ENCODE data around the gene IMPDH1.

The IMPDH1 gene

DNA sequence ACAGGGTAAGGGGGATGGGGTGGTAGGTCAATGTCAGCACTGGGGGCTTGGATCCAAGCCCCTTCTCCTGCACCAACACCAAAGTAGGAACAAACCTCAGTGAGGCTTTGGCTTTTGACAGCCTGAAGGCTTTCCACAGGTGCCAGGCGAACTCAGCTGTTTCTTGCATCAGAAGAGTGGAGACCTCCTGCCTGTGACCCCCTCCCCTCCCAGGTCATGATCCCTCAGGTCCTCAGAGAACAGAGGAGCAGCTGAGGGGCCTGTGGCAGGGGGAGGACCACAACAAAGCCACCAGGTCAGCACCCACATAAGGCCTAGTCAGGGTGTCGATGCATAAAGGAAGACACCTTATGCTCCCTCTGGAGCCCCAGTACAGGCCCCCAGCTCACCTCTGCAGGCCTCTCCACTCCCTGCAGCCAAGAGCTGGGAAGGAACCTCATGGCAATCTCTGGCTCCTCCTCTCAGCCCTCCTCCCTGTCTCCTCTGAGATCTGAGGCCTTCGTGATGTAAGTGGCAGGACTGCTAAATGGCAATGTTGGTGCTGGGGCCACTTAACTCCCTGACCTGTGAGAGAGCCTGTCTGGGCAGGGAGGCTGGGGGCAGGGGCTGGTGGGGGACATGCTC lies 29.2 kb downstream of the IMPDH1 start:
- TF ChIP-seq FOXM1 (IDR thresholded peaks at IDR 0.05; ENCODE audit: borderline replicate concordance, low read depth) (no peak), TAF1 (IDR thresholded peaks at IDR 0.05; ENCODE audit: low read depth) (no peak), CEBPB (IDR thresholded peaks at IDR 0.05) (no peak), TEAD4 (IDR thresholded peaks at IDR 0.05) (no peak)
- TF ChIP-seq, protein P1, sequence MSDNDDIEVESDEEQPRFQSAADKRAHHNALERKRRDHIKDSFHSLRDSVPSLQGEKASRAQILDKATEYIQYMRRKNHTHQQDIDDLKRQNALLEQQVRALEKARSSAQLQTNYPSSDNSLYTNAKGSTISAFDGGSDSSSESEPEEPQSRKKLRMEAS (IDR thresholded peaks at IDR 0.05) = no peak

DNA sequence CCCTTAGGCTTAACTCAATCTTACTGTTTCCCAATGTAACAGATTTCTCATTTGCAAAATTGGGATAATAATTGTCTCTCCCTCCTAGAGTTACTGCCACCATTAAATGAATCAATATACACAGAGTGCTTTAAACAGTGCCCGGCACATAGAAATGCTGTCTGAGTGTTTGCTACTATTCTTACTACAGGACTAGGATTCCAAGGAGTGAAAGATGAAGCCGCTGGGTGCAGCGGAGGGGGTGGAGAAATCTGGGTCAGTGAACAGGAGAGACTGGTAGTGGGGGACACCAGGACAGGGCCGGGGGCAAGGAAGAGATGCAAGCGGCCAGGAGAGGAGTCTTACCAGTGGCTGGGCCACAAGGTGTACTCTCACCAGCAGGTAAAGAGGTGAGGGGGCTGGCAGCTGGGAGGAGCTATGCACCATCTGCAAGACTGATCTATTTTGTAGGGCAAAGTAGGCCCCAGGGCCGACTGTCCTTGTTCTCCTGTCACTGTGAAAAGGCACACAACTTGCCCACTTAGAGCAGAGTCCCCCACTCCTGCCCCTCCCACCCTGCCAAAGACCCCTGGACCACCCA lies 29.8 kb downstream of the IMPDH1 start:
- no peak for TF ChIP-seq CREB1 (IDR thresholded peaks at IDR 0.05; ENCODE audit: low read depth)
- TF ChIP-seq NFIC (IDR thresholded peaks at IDR 0.05) = no peak
- no peak for TF ChIP-seq ZBTB7A (IDR thresholded peaks at IDR 0.05; ENCODE audit: low read depth)
- TF ChIP-seq TCF12 (IDR thresholded peaks at IDR 0.05; ENCODE audit: low read depth) = no peak
- TF ChIP-seq CEBPB (IDR thresholded peaks at IDR 0.05) = no peak
- TF ChIP-seq YY1 (IDR thresholded peaks at IDR 0.05; ENCODE audit: low read depth) = no peak
- TF ChIP-seq, protein P1 (IDR thresholded peaks at IDR 0.05) = no peak
- no peak for TF ChIP-seq EP300 (IDR thresholded peaks at IDR 0.05; ENCODE audit: borderline replicate concordance)
- TF ChIP-seq FOXM1 (IDR thresholded peaks at IDR 0.05; ENCODE audit: borderline replicate concordance, low read depth) = no peak
- no peak for TF ChIP-seq TEAD4 (IDR thresholded peaks at IDR 0.05)
- TF ChIP-seq, protein P2, sequence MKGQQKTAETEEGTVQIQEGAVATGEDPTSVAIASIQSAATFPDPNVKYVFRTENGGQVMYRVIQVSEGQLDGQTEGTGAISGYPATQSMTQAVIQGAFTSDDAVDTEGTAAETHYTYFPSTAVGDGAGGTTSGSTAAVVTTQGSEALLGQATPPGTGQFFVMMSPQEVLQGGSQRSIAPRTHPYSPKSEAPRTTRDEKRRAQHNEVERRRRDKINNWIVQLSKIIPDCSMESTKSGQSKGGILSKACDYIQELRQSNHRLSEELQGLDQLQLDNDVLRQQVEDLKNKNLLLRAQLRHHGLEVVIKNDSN (IDR thresholded peaks at IDR 0.05) = no peak
- no peak for TF ChIP-seq TAF1 (IDR thresholded peaks at IDR 0.05; ENCODE audit: low read depth)
- TF ChIP-seq REST (IDR thresholded peaks at IDR 0.05; ENCODE audit: low read depth) = no peak
- no peak for TF ChIP-seq EGR1 (IDR thresholded peaks at IDR 0.05)

DNA sequence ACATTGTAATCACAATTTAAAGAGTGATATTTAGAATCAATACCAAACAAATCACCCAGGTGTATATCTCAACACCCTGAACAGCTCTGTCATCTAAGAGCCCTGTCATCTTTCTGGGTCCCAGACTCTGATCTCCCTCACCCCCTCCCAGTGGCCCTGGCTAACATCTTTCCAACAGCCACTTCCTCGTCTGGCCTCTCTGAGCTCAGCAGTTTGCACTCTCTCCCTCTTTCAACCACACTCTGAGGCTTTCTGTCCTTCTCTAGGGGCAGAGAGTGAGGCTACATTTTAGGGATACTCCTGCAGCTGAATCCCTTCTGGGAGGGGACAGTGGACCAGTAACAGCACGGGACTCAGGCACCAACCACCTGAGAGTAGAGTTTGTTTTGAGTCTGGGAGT lies 31.1 kb downstream of the IMPDH1 start:
- TF ChIP-seq, protein P1 (IDR thresholded peaks at IDR 0.05) = no peak
- TF ChIP-seq TAF1 (IDR thresholded peaks at IDR 0.05; ENCODE audit: low read depth) (no peak), NFIC (IDR thresholded peaks at IDR 0.05) (no peak), CEBPB (IDR thresholded peaks at IDR 0.05) (no peak), FOXM1 (IDR thresholded peaks at IDR 0.05; ENCODE audit: borderline replicate concordance, low read depth) (no peak), YY1 (IDR thresholded peaks at IDR 0.05; ENCODE audit: low read depth) (no peak), RAD21 (IDR thresholded peaks at IDR 0.05; ENCODE audit: low read depth) (no peak), EGR1 (IDR thresholded peaks at IDR 0.05) (no peak), EP300 (IDR thresholded peaks at IDR 0.05; ENCODE audit: borderline replicate concordance) (no peak), CREB1 (IDR thresholded peaks at IDR 0.05; ENCODE audit: low read depth) (no peak), ZBTB7A (IDR thresholded peaks at IDR 0.05; ENCODE audit: low read depth) (no peak), TEAD4 (IDR thresholded peaks at IDR 0.05) (no peak), TCF12 (IDR thresholded peaks at IDR 0.05; ENCODE audit: low read depth) (no peak)
- TF ChIP-seq, protein P2 (IDR thresholded peaks at IDR 0.05) = no peak

DNA sequence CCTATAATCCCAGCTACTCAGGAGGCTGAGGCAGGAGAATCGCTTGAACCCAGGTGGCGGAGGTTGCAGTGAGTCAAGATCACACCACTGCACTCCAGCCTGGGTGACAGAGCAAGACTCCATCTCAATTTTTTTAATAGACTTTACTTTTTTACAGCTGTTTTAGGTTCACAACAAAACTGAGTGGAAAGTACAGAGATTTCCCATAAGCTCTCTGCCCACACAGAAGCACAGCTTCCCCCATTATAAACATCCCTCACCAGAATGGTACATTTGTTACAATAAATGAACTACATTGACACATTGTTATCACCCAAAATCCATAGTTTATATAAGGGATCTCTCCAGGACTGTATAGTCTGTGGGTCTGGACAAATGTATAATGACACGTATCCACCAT lies 33.7 kb downstream of the IMPDH1 start:
- TF ChIP-seq TCF12 (IDR thresholded peaks at IDR 0.05; ENCODE audit: low read depth) = no peak
- TF ChIP-seq, protein P2 (IDR thresholded peaks at IDR 0.05) = no peak
- no peak for TF ChIP-seq CEBPB (IDR thresholded peaks at IDR 0.05)
- no peak for TF ChIP-seq CREB1 (IDR thresholded peaks at IDR 0.05; ENCODE audit: low read depth)
- TF ChIP-seq TAF1 (IDR thresholded peaks at IDR 0.05; ENCODE audit: low read depth) = no peak
- TF ChIP-seq FOXM1 (IDR thresholded peaks at IDR 0.05; ENCODE audit: borderline replicate concordance, low read depth) = no peak
- TF ChIP-seq ZBTB7A (IDR thresholded peaks at IDR 0.05; ENCODE audit: low read depth) = no peak
- TF ChIP-seq, protein P1 (IDR thresholded peaks at IDR 0.05) = no peak
- TF ChIP-seq EGR1 (IDR thresholded peaks at IDR 0.05) = no peak
- no peak for TF ChIP-seq YY1 (IDR thresholded peaks at IDR 0.05; ENCODE audit: low read depth)
- TF ChIP-seq EP300 (IDR thresholded peaks at IDR 0.05; ENCODE audit: borderline replicate concordance) = no peak
- no peak for TF ChIP-seq TEAD4 (IDR thresholded peaks at IDR 0.05)
- no peak for TF ChIP-seq RAD21 (IDR thresholded peaks at IDR 0.05; ENCODE audit: low read depth)

DNA sequence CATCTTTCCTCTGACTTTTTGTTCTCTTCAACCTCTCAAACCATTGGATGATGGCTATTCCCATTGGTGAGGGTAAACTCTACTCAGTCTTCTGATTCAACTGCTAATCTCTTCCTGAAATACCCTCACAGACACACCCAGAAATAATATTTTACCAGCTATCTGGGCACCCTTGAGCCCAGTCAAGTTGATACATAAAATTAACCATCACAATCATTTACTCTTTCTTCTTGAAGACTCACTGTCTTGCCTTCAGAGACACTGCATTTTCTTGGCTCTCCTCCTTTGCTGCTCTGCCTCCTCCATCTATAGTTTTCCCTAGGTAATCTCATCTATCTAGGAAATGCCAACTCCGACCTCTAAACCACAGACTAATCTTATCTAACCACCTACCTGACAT lies 35.7 kb downstream of the IMPDH1 start:
- TF ChIP-seq NFIC (IDR thresholded peaks at IDR 0.05) (no peak), TEAD4 (IDR thresholded peaks at IDR 0.05) (no peak), TAF1 (IDR thresholded peaks at IDR 0.05; ENCODE audit: low read depth) (no peak), CEBPB (IDR thresholded peaks at IDR 0.05) (no peak), RAD21 (IDR thresholded peaks at IDR 0.05; ENCODE audit: low read depth) (no peak), ZBTB7A (IDR thresholded peaks at IDR 0.05; ENCODE audit: low read depth) (no peak), EGR1 (IDR thresholded peaks at IDR 0.05) (no peak), CREB1 (IDR thresholded peaks at IDR 0.05; ENCODE audit: low read depth) (no peak), EP300 (IDR thresholded peaks at IDR 0.05; ENCODE audit: borderline replicate concordance) (no peak), YY1 (IDR thresholded peaks at IDR 0.05; ENCODE audit: low read depth) (no peak), TCF12 (IDR thresholded peaks at IDR 0.05; ENCODE audit: low read depth) (no peak), REST (IDR thresholded peaks at IDR 0.05; ENCODE audit: low read depth) (no peak), FOXM1 (IDR thresholded peaks at IDR 0.05; ENCODE audit: borderline replicate concordance, low read depth) (no peak)
- TF ChIP-seq, protein P2 (IDR thresholded peaks at IDR 0.05) = no peak
- TF ChIP-seq, protein P1 (IDR thresholded peaks at IDR 0.05) = no peak

Data from Ishikawa (cell line).